Kidney (tissue), 14 donors: ENCODE results near the gene PPFIA2. TPM values are rescaled to one million over a fixed set of nuclear protein-coding genes. Genes with fewer than 3 reads are reported as not detected.

Experiments used
- DNase-seq, 5 donors: peaks; one replicate each; pipeline ENCODE4 v3.0.0-alpha.2; 2013 to 2020
- FAIRE-seq: peaks from 2 replicates; lab custom pipeline; 2012; peaks lifted over from hg19 to GRCh38; lab: Jason Lieb, UNC
- H3K27ac ChIP-seq, 2 donors: one replicate each; pipeline ENCODE4 v1.7.0; 2013; ENCODE audit warnings: low read depth in 2 of 2, low read length in 2 of 2, inconsistent platforms in 1 of 2
- H3K27me3 ChIP-seq: one replicate; pipeline ENCODE4 v1.7.1; 2013; ENCODE audit warnings: low read length, inconsistent platforms; ENCODE audit not compliant: control insufficient read depth, insufficient read depth
- H3K36me3 ChIP-seq, 3 donors: one replicate each; pipeline versions ENCODE4 v1.7.0 to v1.7.1; 2013; ENCODE audit warnings: low read length in 3 of 3, control low read depth in 1 of 3, inconsistent platforms in 1 of 3; ENCODE audit not compliant: insufficient read depth in 3 of 3, control insufficient read depth in 2 of 3
- H3K4me1 ChIP-seq, 3 donors: one replicate each; pipeline versions ENCODE4 v1.7.0 to v1.7.1; 2013; ENCODE audit warnings: low read length in 3 of 3, inconsistent platforms in 1 of 3, low read depth in 1 of 3; ENCODE audit not compliant: control insufficient read depth in 2 of 3, insufficient read depth in 2 of 3
- H3K4me3 ChIP-seq, 3 donors: one replicate each; pipeline versions ENCODE4 v1.7.0 to v1.8.1; 2013; ENCODE audit warnings: low read length in 3 of 3, control low read depth in 1 of 3, inconsistent platforms in 1 of 3
- H3K9ac ChIP-seq, 3 donors: one replicate each; pipeline versions ENCODE4 v1.7.0 to v1.7.1; 2013; ENCODE audit warnings: low read length in 3 of 3, control low read depth in 1 of 3, inconsistent platforms in 1 of 3
- H3K9me3 ChIP-seq, 3 donors: one replicate each; pipeline versions ENCODE4 v1.7.0 to v1.7.1; 2013; ENCODE audit warnings: low read length in 3 of 3, control low read depth in 1 of 3, inconsistent platforms in 1 of 3; ENCODE audit not compliant: control insufficient read depth in 2 of 3, insufficient read depth in 1 of 3
- CTCF ChIP-seq: IDR thresholded peaks from 3 replicates; pipeline ENCODE4 v1.5.1; 2012; ENCODE audit warnings: mild to moderate bottlenecking, moderate library complexity, borderline replicate concordance; ENCODE audit not compliant: insufficient read depth; ENCODE audit errors: extremely low read depth
- intact Hi-C: fragments of 100-400 bp; cut with DNase I; formaldehyde crosslinking; loops from one replicate; pipeline ENCODE4 v1.11.1; 2022
- polyA plus RNA-seq: library from polyadenylated mRNA; stranded (reverse); fragments of 350-450 nt; fragmentation: Illumina TruSeq; extraction: RNeasy Lipid Tissue Mini Kit (QIAGEN cat#74804); gene quantifications from one replicate; pipeline ENCODE4 v1.2.3, GENCODE V29; 2014; ENCODE audit warnings: low read depth, low replicate concordance; ENCODE audit not compliant: insufficient read depth
- total RNA-seq: library from RNA; stranded (reverse); fragmentation: NEBNext Ultra II Directional; extraction: Animal tissue kit (Norgen Biotek cat#: 25700); gene quantifications from one replicate; pipeline ENCODE4 v1.2.1, GENCODE V29; 2021
- donor health status: control.
- donor health status: control.
- donor health status: control.
- donor health status: control.
- donor health status: control.
- donor health status: DM: yes; HTN: yes; CAD: no.
- donor health status: Normal renal cell carcinoma (clear cell type).

The PPFIA2 gene
- total and polyA plus RNA-seq, 2 donors from 2014 or later, result 2.8 to 9.4 TPM

DNA sequence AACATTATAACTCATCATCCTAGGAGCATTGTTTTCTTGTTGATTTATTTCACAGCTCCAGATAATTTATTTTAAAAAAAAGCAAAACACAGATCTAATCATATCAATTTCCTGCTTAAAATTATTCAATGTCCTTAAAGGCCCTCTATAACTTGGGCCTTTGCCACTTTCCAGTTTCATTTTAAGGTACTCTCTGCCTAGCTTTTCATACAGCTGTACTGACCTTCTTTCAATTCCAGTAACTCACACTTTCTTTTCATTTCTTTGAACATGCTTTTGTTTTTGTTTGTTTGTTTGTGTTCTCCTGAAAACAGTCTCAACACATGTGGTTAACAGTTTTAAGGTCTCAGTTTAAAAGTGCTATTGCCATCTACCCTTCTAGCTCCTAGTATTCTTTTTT lies 399.4 kb downstream of the PPFIA2 start:
- Histone ChIP-seq H3K9ac (no peak overlapping the region), H3K4me3 (no peak overlapping the region), H3K9me3 (no peaks in the 10 kb centered on the region), H3K27ac (no peak overlapping the region), H3K36me3 (no peaks in the 10 kb centered on the region), H3K4me1 (no peaks in the 10 kb centered on the region), H3K27me3 (no peaks in the 10 kb centered on the region)
- DNase-seq, result no peak
- no peak for TF ChIP-seq CTCF
- FAIRE-seq, result no peak
- intact Hi-C loops, result no loop called here

GRCh38 chr12:81354327-81354932 lies 404.7 kb downstream of the PPFIA2 start:
- FAIRE-seq, result no peak
- Histone ChIP-seq H3K36me3 (no peaks in the 10 kb centered on the region), H3K27me3 (no peaks in the 10 kb centered on the region), H3K27ac (no peak overlapping the region), H3K4me3 (no peak overlapping the region), H3K4me1 (no peaks in the 10 kb centered on the region), H3K9me3 (no peaks in the 10 kb centered on the region), H3K9ac (no peak overlapping the region)
- no peak for DNase-seq
- intact Hi-C loops, result no loop called here
- TF ChIP-seq CTCF, result no peak

DNA sequence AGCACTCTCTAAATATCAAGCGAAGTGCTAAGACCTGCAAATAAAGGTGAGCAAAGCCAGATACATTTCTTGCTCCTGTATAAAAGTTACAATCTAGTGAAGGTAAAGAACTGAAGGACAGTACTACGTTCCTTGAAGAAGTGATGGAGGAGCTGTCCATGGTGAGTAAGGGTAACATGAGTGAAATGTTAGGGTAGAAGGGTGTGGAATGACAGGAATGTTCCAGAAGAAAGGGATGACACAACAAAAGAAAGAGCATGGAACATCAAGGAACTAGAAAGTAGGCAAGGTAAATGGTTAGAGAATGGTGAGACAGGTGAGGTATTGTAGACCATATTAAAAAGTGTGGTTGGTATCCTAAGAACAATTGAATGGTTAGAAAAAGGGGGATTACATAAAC lies 408.8 kb downstream of the PPFIA2 start:
- no peak for TF ChIP-seq CTCF
- no peaks in the 10 kb centered on the region for H3K27me3 ChIP-seq
- H3K27ac ChIP-seq, result no peak overlapping the region
- intact Hi-C loops, result no loop called here
- FAIRE-seq, result no peak
- DNase-seq, result peak in 1 of 5 donors; percentile 19
- H3K4me3 ChIP-seq, result no peak overlapping the region
- H3K4me1 ChIP-seq, result no peaks in the 10 kb centered on the region
- no peaks in the 10 kb centered on the region for H3K9me3 ChIP-seq
- H3K36me3 ChIP-seq, result no peaks in the 10 kb centered on the region
- H3K9ac ChIP-seq, result no peak overlapping the region

DNA sequence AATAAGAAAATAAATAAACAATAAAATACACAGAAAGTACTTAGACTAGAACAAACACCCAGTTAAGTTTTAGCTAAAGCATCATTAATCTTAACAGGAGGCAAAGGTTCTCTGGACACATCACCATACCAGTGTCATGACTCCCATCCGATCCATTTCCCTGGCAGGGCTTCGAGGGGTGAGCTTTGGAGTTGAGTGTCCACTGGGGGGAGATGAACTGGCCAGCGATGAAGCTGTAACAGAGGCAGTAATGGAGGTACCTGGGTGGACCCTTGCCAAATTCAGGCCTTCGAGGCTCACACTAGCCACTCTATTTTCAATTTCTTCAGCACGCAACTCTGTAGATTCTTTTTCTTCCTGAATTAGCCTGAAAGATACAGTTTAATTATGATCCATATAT lies 411.7 kb downstream of the PPFIA2 start:
- H3K36me3 ChIP-seq, result no peaks in the 10 kb centered on the region
- no peak for TF ChIP-seq CTCF
- H3K9me3 ChIP-seq, result no peaks in the 10 kb centered on the region
- no peak for DNase-seq
- H3K9ac ChIP-seq, result no peak overlapping the region
- H3K4me1 ChIP-seq, result no peaks in the 10 kb centered on the region
- no peak overlapping the region for H3K4me3 ChIP-seq
- intact Hi-C loops, result no loop called here
- no peaks in the 10 kb centered on the region for H3K27me3 ChIP-seq
- no peak overlapping the region for H3K27ac ChIP-seq
- FAIRE-seq, result no peak
